GM19099 (cell line): ENCODE results near the gene CYYR1.

Experiments used
- POLR2A ChIP-seq: IDR thresholded peaks from 3 replicates; pipeline ENCODE4 v1.6.1; 2011; ENCODE audit warnings: low read depth; ENCODE audit not compliant: insufficient read length; ENCODE audit errors: extremely low read depth

CYYR1 gene

DNA sequence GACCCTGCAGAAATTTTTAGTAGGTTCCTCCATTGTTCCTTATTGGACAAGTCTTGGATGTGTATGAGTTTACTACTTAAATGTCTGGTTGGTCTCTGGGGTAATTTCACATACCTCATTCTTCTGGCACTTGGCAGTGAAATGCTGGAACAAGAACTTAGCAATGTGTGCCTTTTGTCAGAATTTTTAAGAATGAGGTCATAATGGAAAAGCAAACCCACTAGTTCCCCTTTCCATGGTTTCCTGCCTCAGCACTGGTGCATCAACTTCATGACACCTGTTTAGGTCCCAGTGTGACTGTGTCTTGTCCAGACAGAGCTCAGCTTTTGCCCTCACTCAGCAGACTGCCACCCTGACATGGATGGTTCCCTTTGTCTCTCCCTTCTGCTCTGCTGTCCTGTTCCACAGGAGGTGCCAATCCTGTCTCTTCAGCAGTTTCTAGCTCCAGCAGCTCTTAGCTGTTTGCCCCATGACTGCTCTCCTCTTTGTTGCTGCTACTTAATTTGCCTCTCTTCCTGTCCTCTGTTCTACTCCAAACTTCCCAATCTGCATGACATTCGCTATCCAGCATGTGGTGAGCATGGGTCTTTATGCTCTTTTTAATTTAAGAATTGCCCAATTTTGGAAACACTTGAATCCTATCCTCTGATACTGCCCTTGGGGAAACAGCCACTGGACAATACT, 135.6 kb downstream of the CYYR1 start:
- no peak for TF ChIP-seq POLR2A

DNA sequence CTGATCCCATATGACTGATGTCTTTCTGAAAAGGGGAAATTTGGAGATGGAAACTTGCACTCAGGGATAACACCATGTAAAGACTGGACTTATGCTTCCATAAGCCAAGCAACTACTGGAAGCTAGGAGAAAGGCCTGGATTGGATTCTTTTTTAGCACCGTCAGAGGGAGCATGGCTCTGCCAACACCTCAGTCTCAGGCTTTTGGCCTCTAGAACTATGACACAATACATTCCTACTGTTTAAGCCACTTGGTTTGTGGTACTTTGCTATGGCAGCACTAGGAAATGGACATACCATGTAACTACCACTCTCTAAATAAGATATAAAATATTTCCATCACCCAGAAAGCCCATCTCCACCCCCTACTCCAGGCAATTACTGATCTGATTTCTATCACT, 139.7 kb downstream of the CYYR1 start:
- TF ChIP-seq POLR2A: no peak

DNA sequence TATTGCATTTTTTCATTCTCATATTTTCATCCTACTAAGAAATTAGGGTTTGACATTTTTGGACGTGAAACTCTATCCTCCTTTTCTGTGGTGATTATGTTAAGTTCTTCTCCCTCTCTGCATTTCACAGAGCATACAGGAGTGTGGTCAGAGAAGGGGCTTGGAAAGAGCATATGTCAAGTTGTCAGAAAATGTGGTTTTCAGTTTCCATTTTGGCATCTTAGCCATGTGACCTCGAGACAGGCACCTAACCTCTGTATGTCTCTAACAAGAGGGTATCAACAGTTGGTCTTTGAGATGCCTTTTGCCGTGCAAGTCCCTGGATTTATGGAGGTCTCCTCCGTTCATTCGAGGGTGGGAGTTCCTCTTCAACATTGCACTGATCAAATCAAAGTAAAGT, 140.7 kb downstream of the CYYR1 start:
- no peak for TF ChIP-seq POLR2A

DNA sequence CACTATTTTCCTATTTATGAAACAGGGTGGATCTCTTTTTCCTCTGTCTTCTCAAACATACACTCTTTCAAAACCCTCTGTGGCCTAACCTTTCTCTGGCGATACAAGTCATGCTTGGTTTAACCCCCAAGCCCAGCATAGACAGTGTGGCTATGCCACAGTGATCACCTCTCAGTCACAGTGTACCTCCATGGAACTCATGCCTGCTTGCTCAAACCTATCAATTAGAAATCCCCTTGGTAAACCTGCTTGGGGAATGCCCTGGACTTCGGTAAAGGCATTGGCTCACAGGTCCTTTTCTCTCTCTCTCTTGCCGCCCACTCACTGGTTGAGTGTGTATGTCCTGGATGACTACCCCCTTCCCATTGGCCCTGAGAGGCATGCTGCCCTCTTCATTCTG, 147.5 kb downstream of the CYYR1 start:
- no peak for TF ChIP-seq POLR2A

DNA sequence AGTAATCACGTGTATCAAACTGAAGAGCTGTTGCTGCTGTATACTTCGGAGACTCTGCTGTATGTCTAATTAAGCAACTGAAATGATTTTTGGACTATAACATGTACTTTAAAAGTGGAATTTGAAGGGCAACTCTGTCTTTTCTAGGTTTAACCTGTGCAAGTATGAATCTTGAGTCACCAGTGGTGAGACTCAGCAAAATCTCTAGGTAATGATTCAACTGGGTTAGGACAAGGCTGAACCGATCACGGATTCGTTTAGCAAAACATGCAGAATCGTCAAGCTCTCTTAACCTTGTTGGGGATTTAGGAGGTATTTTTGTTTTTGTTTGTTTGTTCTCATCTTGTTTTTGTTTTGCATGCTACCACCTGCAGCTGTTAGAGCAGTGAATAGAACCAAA, 149.6 kb downstream of the CYYR1 start:
- no peak for TF ChIP-seq POLR2A

DNA sequence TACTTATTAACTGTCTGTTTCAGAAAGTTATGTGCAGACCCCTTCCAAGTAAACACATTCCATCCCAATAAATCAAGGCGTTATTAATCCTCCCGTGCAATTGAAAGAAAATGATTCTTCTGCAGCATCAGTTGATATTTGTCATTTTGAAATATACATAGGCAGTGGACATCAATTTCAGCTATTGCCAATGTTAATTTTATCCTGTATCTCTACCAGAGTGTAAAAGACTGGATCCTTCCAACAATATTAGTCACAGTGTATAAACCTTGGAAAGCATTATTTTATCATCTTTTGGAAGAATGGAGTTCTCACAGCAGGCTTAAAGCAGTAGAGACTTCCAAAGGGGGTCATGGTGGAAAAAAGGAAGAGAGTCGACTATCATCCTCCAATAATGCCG, 150.4 kb downstream of the CYYR1 start:
- no peak for TF ChIP-seq POLR2A

DNA sequence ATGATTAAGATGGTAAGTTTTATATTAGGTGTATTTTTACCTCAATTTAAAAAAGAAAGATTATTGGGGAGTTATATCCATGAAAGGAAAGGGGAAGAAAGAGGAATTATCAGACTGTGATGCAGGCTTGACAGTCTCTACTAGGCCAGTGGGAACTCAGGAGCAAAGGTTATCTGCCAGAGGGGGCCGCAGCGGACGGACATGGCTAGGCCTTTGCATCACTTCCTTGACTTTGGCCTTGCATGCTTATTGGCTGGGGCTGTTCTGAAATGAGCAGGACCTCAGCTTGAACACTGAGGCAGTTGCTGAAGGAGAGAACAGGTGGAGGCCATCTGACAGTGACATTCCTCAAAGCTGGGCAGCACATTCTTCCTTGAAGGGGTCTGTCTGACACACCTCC, 150.9 kb downstream of the CYYR1 start:
- no peak for TF ChIP-seq POLR2A

DNA sequence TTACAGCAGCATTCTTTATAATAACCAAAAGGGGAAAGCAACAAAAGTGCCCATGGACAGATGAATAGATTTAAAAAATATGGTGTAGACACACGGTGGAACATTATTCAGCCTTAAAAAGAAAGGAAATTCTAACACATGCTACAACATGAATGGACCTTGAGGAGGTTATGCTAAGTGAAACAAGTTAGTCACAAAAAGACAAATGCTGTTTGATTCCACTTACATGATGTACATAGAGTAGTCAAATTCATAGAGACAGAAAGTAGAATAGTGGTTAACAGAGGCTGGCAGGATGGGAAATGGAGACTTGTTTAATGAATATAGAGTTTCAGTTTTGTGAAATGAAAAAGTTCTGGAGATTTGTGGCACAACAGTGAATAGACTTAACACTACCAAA, 151.4 kb downstream of the CYYR1 start:
- TF ChIP-seq POLR2A: no peak
